Measurements from ENCODE around the gene TOR2A.

GRCh38 chr9:127733614-127734013, 1.5 kb downstream of the TOR2A start:
- no peak for TF ChIP-seq MAX (IDR thresholded peaks at IDR 0.05; ENCODE audit: insufficient read depth, insufficient read length)
- TF ChIP-seq CTCF (IDR thresholded peaks at IDR 0.05; ENCODE audit: extremely low read depth in 1 of 2, insufficient read depth in 1 of 2, low read depth in 1 of 2, low read length in 2 of 2) = no peak
- TF ChIP-seq MYC (IDR thresholded peaks at IDR 0.05; ENCODE audit: low read depth, low read length) = no peak
- TF ChIP-seq POLR2AphosphoS5 (IDR thresholded peaks at IDR 0.05; ENCODE audit: insufficient read depth, low read depth, low read length) = no peak
- TF ChIP-seq POLR2A (IDR thresholded peaks at IDR 0.05; ENCODE audit: low read depth, low read length) = no peak
- no peak for TF ChIP-seq GATA2 (IDR thresholded peaks at IDR 0.05; ENCODE audit: insufficient read depth, insufficient read length, low read depth, low read length)

All from endothelial cell of umbilical vein (primary cell).